C4-2B (cell line): ENCODE measurements around the gene HOXA2.

ENCODE experiments used
- CTCF ChIP-seq: fragments of 450-650 bp; conservative IDR thresholded peaks from 2 replicates; pipeline ENCODE4 v1.5.1; 2017; ENCODE audit warnings: mild to moderate bottlenecking
- ZFX ChIP-seq: fragments of 450-650 bp; IDR thresholded peaks from 2 replicates; pipeline ENCODE4 v1.6.1; 2017

GRCh38 chr7:27119412-27119911 is 17.0 kb upstream of the HOXA2 start:
- TF ChIP-seq CTCF: no peak
- TF ChIP-seq ZFX: no peak
